Measurements from ENCODE around the gene CPNE9. TPM values are rescaled to one million over a fixed set of nuclear protein-coding genes. Genes with fewer than 3 reads are reported as not detected.
A peak's percentile ranks its signal among the peaks of the same experiment; 100 is the strongest.

The CPNE9 gene
- total and polyA plus RNA-seq, 2 of the 13 experiments (the other 11 are each of a cell fraction or from before 2014, with no cell fraction given) = 0.20 TPM; not detected in 1

- no peak for TF ChIP-seq REL (CRISPR knock-in tag; conservative IDR thresholded peaks at IDR 0.05)
- no peak for TF ChIP-seq ZNF512 (CRISPR knock-in tag; IDR thresholded peaks at IDR 0.05)
- no peak for TF ChIP-seq ZNF83 (CRISPR knock-in tag; IDR thresholded peaks at IDR 0.05; ENCODE audit: borderline replicate concordance)
- no peak for TF ChIP-seq NFIB (CRISPR knock-in tag; IDR thresholded peaks at IDR 0.05; ENCODE audit: borderline replicate concordance)
- TF ChIP-seq ZNF713 (CRISPR knock-in tag; IDR thresholded peaks at IDR 0.05) = no peak
- TF ChIP-seq ZNF629 (CRISPR knock-in tag; conservative IDR thresholded peaks at IDR 0.05) = 0 out of 2 replicates have a peak, but pooled peaks have one; percentile 12
- peak; percentile 86; the same call in 1 of the 2 replicates for TF ChIP-seq TBX2 (CRISPR knock-in tag; IDR thresholded peaks at IDR 0.05; ENCODE audit: borderline replicate concordance)
- no peak for TF ChIP-seq ZNF597 (CRISPR knock-in tag; IDR thresholded peaks at IDR 0.05)
- TF ChIP-seq ZNF747 (CRISPR knock-in tag; IDR thresholded peaks at IDR 0.05; ENCODE audit: borderline replicate concordance) = peak; percentile 72; the same call in 1 of the 2 replicates
- TF ChIP-seq NCOA1 (CRISPR knock-in tag; IDR thresholded peaks at IDR 0.05) = 0 out of 2 replicates have a peak, but pooled peaks have one; percentile 66
- TF ChIP-seq NAIF1 (CRISPR knock-in tag; IDR thresholded peaks at IDR 0.05; ENCODE audit: borderline replicate concordance) = no peak
- TF ChIP-seq ZNF264 (CRISPR knock-in tag; IDR thresholded peaks at IDR 0.05) = 0 out of 2 replicates have a peak, but pooled peaks have one; percentile 33
- peak; percentile 96 for TF ChIP-seq ZGPAT (CRISPR knock-in tag; IDR thresholded peaks at IDR 0.05)
- no peak for TF ChIP-seq FOSL1 (CRISPR knock-in tag; IDR thresholded peaks at IDR 0.05; ENCODE audit: borderline replicate concordance)
- no peak for TF ChIP-seq ZSCAN22 (CRISPR knock-in tag; IDR thresholded peaks at IDR 0.05)
- TF ChIP-seq UBTF (CRISPR knock-in tag; IDR thresholded peaks at IDR 0.05) = peak; percentile 71
- TF ChIP-seq SRSF9 (IDR thresholded peaks at IDR 0.05; ENCODE audit: borderline replicate concordance, insufficient read depth, low read depth, low read length, poor library complexity, severe bottlenecking) = no peak
- 0 out of 2 replicates have a peak, but pooled peaks have one; percentile 81 for TF ChIP-seq ZFP36L1 (CRISPR knock-in tag; IDR thresholded peaks at IDR 0.05)
- TF ChIP-seq ZBTB49 (CRISPR knock-in tag; IDR thresholded peaks at IDR 0.05; ENCODE audit: borderline replicate concordance) = no peak
Observed at GRCh38 chr3:9731206-9732079, 27.8 kb downstream of the CPNE9 start, which contains the start of gene BRPF1 (continued).

All from HepG2 (cell line).